HFF-Myc (cell line): Measurements from ENCODE around the gene ZFYVE28.

Experiments
- DNase-seq: peaks from one replicate; pipeline ENCODE4 v3.0.0-alpha.2; 2011; ENCODE audit warnings: low read depth; ENCODE audit errors: extremely low read depth
- H3K4me3 ChIP-seq: replicated peaks from 2 replicates; pipeline ENCODE4 v1.5.1; 2011; ENCODE audit warnings: low read depth, mild to moderate bottlenecking, control low read depth, low read length
- TF ChIP-seq, protein P1 (sequence below): IDR thresholded peaks from 2 replicates; pipeline ENCODE4 v1.5.1; 2012; ENCODE audit warnings: mild to moderate bottlenecking, low read depth, low read length, control low read depth; ENCODE audit errors: missing control alignments

The ZFYVE28 gene

GRCh38 chr4:2378898-2379297, 39.5 kb downstream of the ZFYVE28 start:
- H3K4me3 ChIP-seq = no peak overlapping the region
- TF ChIP-seq, protein P1, sequence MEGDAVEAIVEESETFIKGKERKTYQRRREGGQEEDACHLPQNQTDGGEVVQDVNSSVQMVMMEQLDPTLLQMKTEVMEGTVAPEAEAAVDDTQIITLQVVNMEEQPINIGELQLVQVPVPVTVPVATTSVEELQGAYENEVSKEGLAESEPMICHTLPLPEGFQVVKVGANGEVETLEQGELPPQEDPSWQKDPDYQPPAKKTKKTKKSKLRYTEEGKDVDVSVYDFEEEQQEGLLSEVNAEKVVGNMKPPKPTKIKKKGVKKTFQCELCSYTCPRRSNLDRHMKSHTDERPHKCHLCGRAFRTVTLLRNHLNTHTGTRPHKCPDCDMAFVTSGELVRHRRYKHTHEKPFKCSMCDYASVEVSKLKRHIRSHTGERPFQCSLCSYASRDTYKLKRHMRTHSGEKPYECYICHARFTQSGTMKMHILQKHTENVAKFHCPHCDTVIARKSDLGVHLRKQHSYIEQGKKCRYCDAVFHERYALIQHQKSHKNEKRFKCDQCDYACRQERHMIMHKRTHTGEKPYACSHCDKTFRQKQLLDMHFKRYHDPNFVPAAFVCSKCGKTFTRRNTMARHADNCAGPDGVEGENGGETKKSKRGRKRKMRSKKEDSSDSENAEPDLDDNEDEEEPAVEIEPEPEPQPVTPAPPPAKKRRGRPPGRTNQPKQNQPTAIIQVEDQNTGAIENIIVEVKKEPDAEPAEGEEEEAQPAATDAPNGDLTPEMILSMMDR = no peak
- DNase-seq = no peak

- no peak overlapping the region for H3K4me3 ChIP-seq
- DNase-seq = no peak
- TF ChIP-seq, protein P1 = no peak
Measured at GRCh38 chr4:2378401-2378800, 40.0 kb downstream of the ZFYVE28 start.

- TF ChIP-seq, protein P1 = no peak
- H3K4me3 ChIP-seq = no peak overlapping the region
- DNase-seq = no peak
Measured at GRCh38 chr4:2377241-2377640, 41.2 kb downstream of the ZFYVE28 start.

- TF ChIP-seq, protein P1 = no peak
- DNase-seq = no peak
- no peak overlapping the region for H3K4me3 ChIP-seq
Measured at GRCh38 chr4:2375427-2375826, 43.0 kb downstream of the ZFYVE28 start.

DNA sequence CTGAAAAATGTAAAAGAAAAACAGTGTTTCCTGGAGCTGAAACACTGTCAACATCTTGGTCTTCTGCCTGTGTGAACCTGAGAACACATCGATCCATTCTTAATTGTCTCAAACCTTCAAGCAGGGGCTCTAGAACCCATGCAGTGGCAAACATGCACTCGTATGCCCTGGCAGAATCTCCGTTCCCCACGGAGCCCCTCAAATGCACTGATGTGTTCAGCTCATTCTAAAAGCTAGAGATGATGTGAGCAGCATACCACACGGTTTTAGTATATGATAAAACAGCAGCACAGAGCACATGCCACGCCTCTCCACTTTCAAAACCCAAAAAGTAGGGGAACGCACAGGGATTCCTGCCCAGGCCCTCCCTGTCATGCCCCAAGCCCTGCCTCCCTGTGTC, 44.9 kb downstream of the ZFYVE28 start:
- TF ChIP-seq, protein P1 = no peak
- H3K4me3 ChIP-seq = no peak overlapping the region

GRCh38 chr4:2372488-2373030, 45.9 kb downstream of the ZFYVE28 start:
- H3K4me3 ChIP-seq = no peak overlapping the region
- TF ChIP-seq, protein P1 = no peak
- no peak for DNase-seq

More for the DNA sequence above, 44.9 kb downstream of the ZFYVE28 start:
- DNase-seq = no peak
